Esophagus muscularis mucosa (tissue), 4 donors: Measurements from ENCODE around the gene COL12A1.

ENCODE experiments used
- EP300 ChIP-seq: sonication (generic); formaldehyde crosslinking; IDR thresholded peaks from one replicate; pipeline ENCODE4 v1.6.1; 2017; ENCODE audit warnings: antibody characterized with exemption
- POLR2A ChIP-seq: fragments of 450-650 bp; IDR thresholded peaks from one replicate; pipeline ENCODE4 v1.6.1; 2017; ENCODE audit warnings: antibody characterized with exemption, moderate library complexity, mild to moderate bottlenecking, low read depth
- POLR2AphosphoS5 ChIP-seq, 2 donors: sonication (generic); formaldehyde crosslinking; IDR thresholded peaks; one replicate each; pipeline ENCODE4 v1.6.1; 2017; ENCODE audit warnings: antibody characterized with exemption in 2 of 2
- TF ChIP-seq, protein P1 (sequence below), 3 experiments: fragments of 200-600 bp in 2 of 3; fragments of 450-650 bp in 1 of 3; sonication (generic) in 2 of 3; IDR thresholded peaks; one replicate each; pipeline ENCODE4 v1.5.1; 2017 to 2019; ENCODE audit warnings: antibody characterized with exemption in 3 of 3, mild to moderate bottlenecking in 2 of 3, moderate library complexity in 1 of 3

DNA sequence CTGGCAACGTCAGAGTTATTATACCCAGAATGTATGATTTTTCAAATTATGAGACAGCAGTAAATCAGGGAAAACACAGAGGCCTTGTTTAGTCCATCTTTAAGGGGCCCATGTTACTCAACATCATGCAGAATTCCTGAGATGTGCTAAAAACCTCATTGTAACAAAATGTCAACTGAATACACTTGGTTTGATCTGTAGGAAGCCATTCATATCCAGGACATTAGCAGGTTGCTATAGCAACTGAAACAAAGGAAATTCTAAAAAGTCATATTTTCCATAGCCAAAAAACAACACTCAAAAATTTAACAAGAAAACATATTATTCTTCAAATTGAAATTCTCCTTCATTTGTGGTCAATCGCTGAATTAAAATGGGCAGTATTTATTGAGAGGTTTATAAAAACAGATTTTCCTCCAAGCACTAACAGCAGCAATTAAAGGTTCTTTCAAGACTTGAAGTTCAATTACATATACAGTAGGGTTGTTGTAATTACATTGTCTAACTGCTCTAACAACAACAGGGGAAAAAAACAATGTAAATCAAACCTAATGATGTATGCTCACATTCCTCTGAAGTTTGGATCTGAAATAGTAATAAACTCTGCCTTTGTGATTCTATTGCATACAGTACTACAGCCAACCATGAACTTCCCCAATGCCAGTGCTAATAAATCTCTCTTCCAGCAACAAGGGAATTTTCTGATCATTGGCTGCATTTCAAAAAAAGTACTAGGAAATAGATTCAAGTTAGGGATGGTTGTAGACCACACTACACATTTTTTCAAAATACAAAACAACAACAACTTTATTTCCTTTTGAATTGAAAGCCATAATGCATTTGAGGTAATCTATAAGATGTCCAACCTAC is 34.9 kb downstream of the COL12A1 start:
- TF ChIP-seq, protein P1, sequence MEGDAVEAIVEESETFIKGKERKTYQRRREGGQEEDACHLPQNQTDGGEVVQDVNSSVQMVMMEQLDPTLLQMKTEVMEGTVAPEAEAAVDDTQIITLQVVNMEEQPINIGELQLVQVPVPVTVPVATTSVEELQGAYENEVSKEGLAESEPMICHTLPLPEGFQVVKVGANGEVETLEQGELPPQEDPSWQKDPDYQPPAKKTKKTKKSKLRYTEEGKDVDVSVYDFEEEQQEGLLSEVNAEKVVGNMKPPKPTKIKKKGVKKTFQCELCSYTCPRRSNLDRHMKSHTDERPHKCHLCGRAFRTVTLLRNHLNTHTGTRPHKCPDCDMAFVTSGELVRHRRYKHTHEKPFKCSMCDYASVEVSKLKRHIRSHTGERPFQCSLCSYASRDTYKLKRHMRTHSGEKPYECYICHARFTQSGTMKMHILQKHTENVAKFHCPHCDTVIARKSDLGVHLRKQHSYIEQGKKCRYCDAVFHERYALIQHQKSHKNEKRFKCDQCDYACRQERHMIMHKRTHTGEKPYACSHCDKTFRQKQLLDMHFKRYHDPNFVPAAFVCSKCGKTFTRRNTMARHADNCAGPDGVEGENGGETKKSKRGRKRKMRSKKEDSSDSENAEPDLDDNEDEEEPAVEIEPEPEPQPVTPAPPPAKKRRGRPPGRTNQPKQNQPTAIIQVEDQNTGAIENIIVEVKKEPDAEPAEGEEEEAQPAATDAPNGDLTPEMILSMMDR (IDR thresholded peaks at IDR 0.05): no peak
- TF ChIP-seq POLR2A (no peak), EP300 (no peak), POLR2AphosphoS5 (IDR thresholded peaks at IDR 0.05) (no peak)
